IPS-18c (cell line): ENCODE measurements around the gene GPR151.

Experiments used
- H3K4me3 ChIP-seq: 2 replicates; pipeline ENCODE4 v1.7.0; 2013; ENCODE audit warnings: low read depth, mild to moderate bottlenecking, low read length, moderate library complexity; ENCODE audit not compliant: insufficient read depth
- H3K9me3 ChIP-seq: one replicate; pipeline ENCODE4 v1.6.1; 2013; ENCODE audit warnings: mild to moderate bottlenecking, low read length, moderate library complexity; ENCODE audit not compliant: control insufficient read depth, insufficient read depth

Gene GPR151

GRCh38 chr5:146475190-146475780 is 40.7 kb downstream of the GPR151 start:
- no peak overlapping the region for H3K4me3 ChIP-seq
- no peaks in the 10 kb centered on the region for H3K9me3 ChIP-seq

GRCh38 chr5:146474065-146474464 is 41.9 kb downstream of the GPR151 start:
- H3K4me3 ChIP-seq: no peak overlapping the region
- H3K9me3 ChIP-seq: no peaks in the 10 kb centered on the region

GRCh38 chr5:146467760-146468159 is 48.2 kb downstream of the GPR151 start:
- Histone ChIP-seq H3K4me3 (no peak overlapping the region), H3K9me3 (no peaks in the 10 kb centered on the region)

- H3K9me3 ChIP-seq: no peaks in the 10 kb centered on the region
- no peak overlapping the region for H3K4me3 ChIP-seq
Measured at GRCh38 chr5:146466521-146467349, 49.3 kb downstream of the GPR151 start.

- Histone ChIP-seq H3K4me3 (no peak overlapping the region), H3K9me3 (no peaks in the 10 kb centered on the region)
Measured at GRCh38 chr5:146463446-146463845, 52.5 kb downstream of the GPR151 start.
